Parathyroid adenoma (tissue), 2 donors: ENCODE measurements around the gene DEDD.

Source experiments
- H2AFZ ChIP-seq: fragments of 300-600 bp; sonication (generic); one replicate; pipeline ENCODE4 v1.7.0; 2017; ENCODE audit warnings: antibody characterized with exemption, mild to moderate bottlenecking
- H3K27ac ChIP-seq: fragments of 300-600 bp; sonication (generic); one replicate; pipeline ENCODE4 v1.7.0; 2017
- H3K27me3 ChIP-seq: fragments of 300-600 bp; sonication (generic); one replicate; pipeline ENCODE4 v1.7.0; 2017; ENCODE audit warnings: low read length; ENCODE audit not compliant: control insufficient read depth, insufficient read depth
- H3K36me3 ChIP-seq: fragments of 300-600 bp; sonication (generic); one replicate; pipeline ENCODE4 v1.7.0; 2017; ENCODE audit warnings: low read length; ENCODE audit not compliant: control insufficient read depth, insufficient read depth
- H3K4me1 ChIP-seq: fragments of 300-600 bp; sonication (generic); one replicate; pipeline ENCODE4 v1.7.0; 2017; ENCODE audit warnings: control low read depth
- H3K4me2 ChIP-seq: fragments of 300-600 bp; sonication (generic); one replicate; pipeline ENCODE4 v1.7.0; 2017; ENCODE audit warnings: low read length
- H3K4me3 ChIP-seq: fragments of 300-600 bp; sonication (generic); one replicate; pipeline ENCODE4 v1.7.0; 2017; ENCODE audit warnings: low read depth, low read length
- H3K79me2 ChIP-seq: fragments of 300-600 bp; sonication (generic); one replicate; pipeline ENCODE4 v1.7.0; 2017; ENCODE audit warnings: control low read depth
- H3K9ac ChIP-seq: fragments of 300-600 bp; sonication (generic); one replicate; pipeline ENCODE4 v1.7.0; 2017; ENCODE audit warnings: mild to moderate bottlenecking
- H3K9me3 ChIP-seq: fragments of 300-600 bp; sonication (generic); one replicate; pipeline ENCODE4 v1.7.0; 2017; ENCODE audit warnings: low read length; ENCODE audit not compliant: control insufficient read depth
- TF ChIP-seq, protein P1 (sequence below): fragments of 300-600 bp; sonication (generic); IDR thresholded peaks from one replicate; pipeline ENCODE4 v1.7.0; 2017; ENCODE audit warnings: antibody characterized with exemption, mild to moderate bottlenecking
- donor health status: primary hyperparathyroidism.

DEDD gene

DNA sequence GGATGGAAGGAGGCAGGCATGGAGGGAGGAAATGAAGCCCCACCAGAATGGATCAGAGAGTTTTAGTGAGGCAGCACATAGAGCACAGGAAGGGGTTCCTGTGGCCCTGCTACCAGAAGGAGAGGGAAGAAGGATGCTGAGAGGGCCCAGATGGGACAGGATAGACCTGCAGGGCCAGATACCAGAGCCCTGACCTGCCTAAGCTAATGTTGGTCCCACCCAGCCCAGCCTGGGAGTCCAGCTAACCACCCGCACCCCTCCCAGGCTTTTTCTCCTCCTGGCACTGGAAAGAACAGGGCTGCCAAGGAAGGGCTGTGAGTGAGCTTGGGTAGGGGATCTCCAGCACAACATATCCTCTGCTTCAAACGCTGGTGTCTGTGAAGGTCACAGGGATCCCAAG is 50.0 kb downstream of the DEDD start:
- Histone ChIP-seq H3K79me2 (no peaks in the 10 kb centered on the region), H3K4me2 (no peak overlapping the region), H2AFZ (no peak overlapping the region), H3K4me1 (no peaks in the 10 kb centered on the region), H3K36me3 (no peaks in the 10 kb centered on the region), H3K9me3 (no peaks in the 10 kb centered on the region), H3K4me3 (no peak overlapping the region), H3K9ac (no peak overlapping the region), H3K27me3 (no peaks in the 10 kb centered on the region), H3K27ac (no peak overlapping the region)
- TF ChIP-seq, protein P1, sequence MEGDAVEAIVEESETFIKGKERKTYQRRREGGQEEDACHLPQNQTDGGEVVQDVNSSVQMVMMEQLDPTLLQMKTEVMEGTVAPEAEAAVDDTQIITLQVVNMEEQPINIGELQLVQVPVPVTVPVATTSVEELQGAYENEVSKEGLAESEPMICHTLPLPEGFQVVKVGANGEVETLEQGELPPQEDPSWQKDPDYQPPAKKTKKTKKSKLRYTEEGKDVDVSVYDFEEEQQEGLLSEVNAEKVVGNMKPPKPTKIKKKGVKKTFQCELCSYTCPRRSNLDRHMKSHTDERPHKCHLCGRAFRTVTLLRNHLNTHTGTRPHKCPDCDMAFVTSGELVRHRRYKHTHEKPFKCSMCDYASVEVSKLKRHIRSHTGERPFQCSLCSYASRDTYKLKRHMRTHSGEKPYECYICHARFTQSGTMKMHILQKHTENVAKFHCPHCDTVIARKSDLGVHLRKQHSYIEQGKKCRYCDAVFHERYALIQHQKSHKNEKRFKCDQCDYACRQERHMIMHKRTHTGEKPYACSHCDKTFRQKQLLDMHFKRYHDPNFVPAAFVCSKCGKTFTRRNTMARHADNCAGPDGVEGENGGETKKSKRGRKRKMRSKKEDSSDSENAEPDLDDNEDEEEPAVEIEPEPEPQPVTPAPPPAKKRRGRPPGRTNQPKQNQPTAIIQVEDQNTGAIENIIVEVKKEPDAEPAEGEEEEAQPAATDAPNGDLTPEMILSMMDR: no peak

DNA sequence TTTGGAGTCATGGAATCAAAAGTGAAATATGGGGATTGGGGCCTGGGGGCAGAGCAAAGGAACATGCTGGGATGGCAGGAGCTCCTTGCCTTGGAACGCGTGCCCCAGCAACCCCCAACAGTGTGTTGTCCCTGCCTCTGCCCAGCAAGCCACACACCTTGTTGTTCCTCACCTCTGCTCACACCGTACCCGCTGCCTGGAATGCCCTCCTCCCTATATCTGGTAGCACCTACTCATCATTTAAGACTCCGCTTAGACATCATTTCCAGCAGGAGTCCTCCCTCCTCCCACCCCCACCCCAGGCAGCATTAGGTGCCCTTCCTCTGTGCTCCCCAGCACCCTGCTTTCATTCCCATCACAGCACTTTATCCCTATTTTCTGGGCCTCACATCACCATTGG is 50.9 kb downstream of the DEDD start:
- no peaks in the 10 kb centered on the region for H3K4me1 ChIP-seq
- H3K4me3 ChIP-seq: no peak overlapping the region
- no peak overlapping the region for H3K4me2 ChIP-seq
- no peaks in the 10 kb centered on the region for H3K36me3 ChIP-seq
- no peaks in the 10 kb centered on the region for H3K79me2 ChIP-seq
- no peak overlapping the region for H3K9ac ChIP-seq
- no peak overlapping the region for H2AFZ ChIP-seq
- TF ChIP-seq, protein P1: no peak
- no peak overlapping the region for H3K27ac ChIP-seq
- no peaks in the 10 kb centered on the region for H3K9me3 ChIP-seq
- H3K27me3 ChIP-seq: no peaks in the 10 kb centered on the region

DNA sequence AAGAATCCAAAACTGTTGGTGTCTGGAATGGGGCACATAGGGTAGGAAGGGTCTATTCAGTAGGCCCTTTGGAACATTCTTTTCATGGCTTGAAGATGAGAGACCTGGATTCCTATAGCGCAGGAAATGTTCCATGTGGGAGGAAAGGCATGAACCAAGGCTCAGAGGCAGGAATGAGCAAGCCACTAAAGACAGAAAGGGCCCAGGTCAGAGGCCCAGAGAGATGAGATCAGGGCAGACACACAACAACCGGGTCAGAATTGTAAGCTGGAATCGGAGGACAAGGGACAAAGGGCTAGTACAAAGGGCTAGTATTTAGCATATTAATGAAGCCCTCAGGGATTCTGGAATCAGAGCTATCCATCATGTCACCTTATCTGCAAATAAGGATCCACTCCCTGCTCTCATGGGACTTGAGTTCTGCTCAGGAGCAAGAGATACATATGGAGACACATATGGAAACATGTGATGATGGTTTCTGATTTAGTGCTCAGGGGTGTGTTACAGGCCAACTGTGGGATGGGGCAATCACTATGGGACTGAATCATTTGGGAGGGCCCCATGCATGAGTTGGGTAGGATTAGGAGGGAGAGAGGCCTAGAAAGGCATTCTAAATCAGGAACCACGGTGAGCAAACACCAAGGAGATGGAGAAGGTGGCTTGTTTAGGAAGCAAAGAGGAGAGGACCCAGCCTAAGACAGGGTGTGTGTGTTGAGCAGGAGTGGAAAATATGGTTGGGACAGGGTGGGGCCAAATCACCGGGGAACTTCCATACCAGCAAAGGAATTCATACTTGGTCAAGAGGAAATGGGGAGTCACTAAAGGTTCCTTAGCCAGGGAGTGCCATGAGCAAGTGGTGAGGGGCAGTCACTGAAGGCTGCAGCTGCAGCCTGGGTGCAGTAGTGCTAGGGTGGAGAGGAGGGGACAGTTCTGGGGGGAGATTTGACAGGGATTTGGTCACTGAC is 51.7 kb downstream of the DEDD start:
- Histone ChIP-seq H3K79me2 (no peaks in the 10 kb centered on the region), H3K9me3 (no peaks in the 10 kb centered on the region), H3K27ac (no peak overlapping the region), H3K36me3 (no peaks in the 10 kb centered on the region), H3K4me2 (no peak overlapping the region), H3K4me1 (no peaks in the 10 kb centered on the region), H2AFZ (no peak overlapping the region), H3K27me3 (no peaks in the 10 kb centered on the region), H3K9ac (no peak overlapping the region), H3K4me3 (no peak overlapping the region)
- TF ChIP-seq, protein P1: no peak

DNA sequence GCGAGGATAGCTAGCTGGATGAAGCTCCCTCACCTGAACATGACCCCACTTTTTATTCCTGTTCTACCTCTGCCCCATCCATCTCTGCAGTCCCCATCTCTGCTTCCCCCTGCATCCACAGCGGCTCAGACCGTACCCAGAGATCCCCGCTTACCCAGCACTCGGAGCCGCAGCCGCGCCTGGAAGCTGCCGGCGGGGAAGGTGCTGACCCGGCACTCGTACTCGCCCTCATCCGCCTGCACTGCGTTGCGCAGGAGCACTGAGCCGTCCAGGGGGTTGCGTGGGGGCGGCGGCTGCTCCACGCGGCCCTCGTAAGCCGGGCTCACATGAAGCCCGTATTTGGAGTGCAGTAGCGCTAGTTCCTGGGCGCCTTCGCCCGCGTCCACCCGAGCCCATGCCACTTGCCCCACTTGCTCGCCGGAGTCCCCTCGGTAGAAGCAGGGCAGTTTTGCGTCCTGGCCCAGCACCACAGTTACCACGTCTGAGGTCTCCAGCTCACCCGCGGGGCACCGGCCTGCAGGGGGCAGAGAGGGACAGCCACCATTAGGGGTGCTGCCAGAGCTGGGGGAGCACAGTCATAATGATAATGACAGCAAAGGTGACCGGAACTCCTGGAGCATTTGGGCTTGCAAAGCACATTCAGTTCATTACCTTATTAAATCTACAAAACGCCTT is 52.9 kb downstream of the DEDD start:
- TF ChIP-seq, protein P1: no peak
- Histone ChIP-seq H3K36me3 (no peaks in the 10 kb centered on the region), H2AFZ (no peak overlapping the region), H3K27me3 (no peaks in the 10 kb centered on the region), H3K4me3 (no peak overlapping the region), H3K27ac (no peak overlapping the region), H3K4me2 (no peak overlapping the region), H3K4me1 (no peaks in the 10 kb centered on the region), H3K79me2 (no peaks in the 10 kb centered on the region), H3K9ac (no peak overlapping the region), H3K9me3 (no peaks in the 10 kb centered on the region)
